ENCODE results near the gene TFEC.

DNA sequence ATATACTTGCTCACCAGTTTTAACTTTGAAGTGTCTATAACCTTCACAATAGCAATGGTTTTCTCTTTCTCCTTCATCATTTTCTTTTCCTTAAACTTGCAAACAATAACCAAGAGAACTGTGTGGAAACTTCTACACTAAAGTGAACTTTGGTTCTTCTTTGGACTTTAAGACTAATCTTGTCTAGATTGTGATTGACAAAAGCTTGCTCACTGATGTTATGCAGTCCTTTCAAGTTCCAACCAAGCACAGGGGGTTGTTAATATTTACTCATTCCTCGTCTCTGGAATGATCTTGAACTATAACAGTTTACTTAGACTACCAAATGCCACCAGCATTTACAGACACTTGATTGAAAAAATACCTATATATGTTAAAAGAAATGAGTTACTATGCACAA lies 62.4 kb downstream of the TFEC start:
- TF ChIP-seq, protein P1, sequence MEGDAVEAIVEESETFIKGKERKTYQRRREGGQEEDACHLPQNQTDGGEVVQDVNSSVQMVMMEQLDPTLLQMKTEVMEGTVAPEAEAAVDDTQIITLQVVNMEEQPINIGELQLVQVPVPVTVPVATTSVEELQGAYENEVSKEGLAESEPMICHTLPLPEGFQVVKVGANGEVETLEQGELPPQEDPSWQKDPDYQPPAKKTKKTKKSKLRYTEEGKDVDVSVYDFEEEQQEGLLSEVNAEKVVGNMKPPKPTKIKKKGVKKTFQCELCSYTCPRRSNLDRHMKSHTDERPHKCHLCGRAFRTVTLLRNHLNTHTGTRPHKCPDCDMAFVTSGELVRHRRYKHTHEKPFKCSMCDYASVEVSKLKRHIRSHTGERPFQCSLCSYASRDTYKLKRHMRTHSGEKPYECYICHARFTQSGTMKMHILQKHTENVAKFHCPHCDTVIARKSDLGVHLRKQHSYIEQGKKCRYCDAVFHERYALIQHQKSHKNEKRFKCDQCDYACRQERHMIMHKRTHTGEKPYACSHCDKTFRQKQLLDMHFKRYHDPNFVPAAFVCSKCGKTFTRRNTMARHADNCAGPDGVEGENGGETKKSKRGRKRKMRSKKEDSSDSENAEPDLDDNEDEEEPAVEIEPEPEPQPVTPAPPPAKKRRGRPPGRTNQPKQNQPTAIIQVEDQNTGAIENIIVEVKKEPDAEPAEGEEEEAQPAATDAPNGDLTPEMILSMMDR (IDR thresholded peaks at IDR 0.05), result no peak
- no peak for TF ChIP-seq POLR2AphosphoS5 (IDR thresholded peaks at IDR 0.05; ENCODE audit: insufficient read depth in 1 of 2, low read depth in 1 of 2)
- no peak for TF ChIP-seq POLR2A (IDR thresholded peaks at IDR 0.05)

Data from vagina (tissue), 2 donors.